ENCODE data around the gene ANK3. TPM values are rescaled to one million over a fixed set of nuclear protein-coding genes. Genes with fewer than 3 reads are reported as not detected.

Gene ANK3
- total RNA-seq, 1 donor from 2014 or later = 65.3 TPM

- Histone ChIP-seq H3K27me3 (no peaks in the 10 kb centered on the region), H3K27ac (no peak overlapping the region), H3K36me3 (no peaks in the 10 kb centered on the region), H3K9me3 (no peaks in the 10 kb centered on the region), H3K4me1 (peaks cover 7% of the 10 kb centered on the region), H3K4me3 (no peak overlapping the region)
- no peak for DNase-seq (ENCODE audit: extremely low spot score in 2 of 2)
- intact Hi-C loops (cut with DNase I) = no loop called here
- TF ChIP-seq POLR2AphosphoS5 (IDR thresholded peaks at IDR 0.05; ENCODE audit: insufficient read depth in 1 of 2, low read depth in 1 of 2) (peak in 1 of 2 donors; percentile 19), POLR2A (IDR thresholded peaks at IDR 0.05) (no peak)
- TF ChIP-seq, protein P1, sequence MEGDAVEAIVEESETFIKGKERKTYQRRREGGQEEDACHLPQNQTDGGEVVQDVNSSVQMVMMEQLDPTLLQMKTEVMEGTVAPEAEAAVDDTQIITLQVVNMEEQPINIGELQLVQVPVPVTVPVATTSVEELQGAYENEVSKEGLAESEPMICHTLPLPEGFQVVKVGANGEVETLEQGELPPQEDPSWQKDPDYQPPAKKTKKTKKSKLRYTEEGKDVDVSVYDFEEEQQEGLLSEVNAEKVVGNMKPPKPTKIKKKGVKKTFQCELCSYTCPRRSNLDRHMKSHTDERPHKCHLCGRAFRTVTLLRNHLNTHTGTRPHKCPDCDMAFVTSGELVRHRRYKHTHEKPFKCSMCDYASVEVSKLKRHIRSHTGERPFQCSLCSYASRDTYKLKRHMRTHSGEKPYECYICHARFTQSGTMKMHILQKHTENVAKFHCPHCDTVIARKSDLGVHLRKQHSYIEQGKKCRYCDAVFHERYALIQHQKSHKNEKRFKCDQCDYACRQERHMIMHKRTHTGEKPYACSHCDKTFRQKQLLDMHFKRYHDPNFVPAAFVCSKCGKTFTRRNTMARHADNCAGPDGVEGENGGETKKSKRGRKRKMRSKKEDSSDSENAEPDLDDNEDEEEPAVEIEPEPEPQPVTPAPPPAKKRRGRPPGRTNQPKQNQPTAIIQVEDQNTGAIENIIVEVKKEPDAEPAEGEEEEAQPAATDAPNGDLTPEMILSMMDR (IDR thresholded peaks at IDR 0.05) = peak in 1 of 3 experiments; percentile 10
These were observed 357.0 kb downstream of the ANK3 start for GRCh38 chr10:60032723-60033122.

GRCh38 chr10:60031664-60032063, 358.0 kb downstream of the ANK3 start:
- H3K4me1 ChIP-seq = peaks cover 7% of the 10 kb centered on the region
- DNase-seq (ENCODE audit: extremely low spot score in 2 of 2) = no peak
- H3K27ac ChIP-seq = no peak overlapping the region
- no peaks in the 10 kb centered on the region for H3K36me3 ChIP-seq
- TF ChIP-seq, protein P1 (IDR thresholded peaks at IDR 0.05) = no peak
- TF ChIP-seq POLR2AphosphoS5 (IDR thresholded peaks at IDR 0.05; ENCODE audit: insufficient read depth in 1 of 2, low read depth in 1 of 2) = no peak
- no peak for TF ChIP-seq POLR2A (IDR thresholded peaks at IDR 0.05)
- H3K9me3 ChIP-seq = no peaks in the 10 kb centered on the region
- no peak overlapping the region for H3K4me3 ChIP-seq
- no peaks in the 10 kb centered on the region for H3K27me3 ChIP-seq
- intact Hi-C loops (cut with DNase I) = no loop called here

- H3K36me3 ChIP-seq = no peaks in the 10 kb centered on the region
- H3K4me3 ChIP-seq = no peak overlapping the region
- intact Hi-C loops (cut with DNase I) = no loop called here
- peaks cover 7% of the 10 kb centered on the region for H3K4me1 ChIP-seq
- no peaks in the 10 kb centered on the region for H3K9me3 ChIP-seq
- no peak for DNase-seq (ENCODE audit: extremely low spot score in 2 of 2)
- no peak overlapping the region for H3K27ac ChIP-seq
- no peak for TF ChIP-seq POLR2AphosphoS5 (IDR thresholded peaks at IDR 0.05; ENCODE audit: insufficient read depth in 1 of 2, low read depth in 1 of 2)
- TF ChIP-seq, protein P1 (IDR thresholded peaks at IDR 0.05) = no peak
- no peak for TF ChIP-seq POLR2A (IDR thresholded peaks at IDR 0.05)
- no peaks in the 10 kb centered on the region for H3K27me3 ChIP-seq
These were observed 358.5 kb downstream of the ANK3 start for GRCh38 chr10:60031183-60031582.

DNA sequence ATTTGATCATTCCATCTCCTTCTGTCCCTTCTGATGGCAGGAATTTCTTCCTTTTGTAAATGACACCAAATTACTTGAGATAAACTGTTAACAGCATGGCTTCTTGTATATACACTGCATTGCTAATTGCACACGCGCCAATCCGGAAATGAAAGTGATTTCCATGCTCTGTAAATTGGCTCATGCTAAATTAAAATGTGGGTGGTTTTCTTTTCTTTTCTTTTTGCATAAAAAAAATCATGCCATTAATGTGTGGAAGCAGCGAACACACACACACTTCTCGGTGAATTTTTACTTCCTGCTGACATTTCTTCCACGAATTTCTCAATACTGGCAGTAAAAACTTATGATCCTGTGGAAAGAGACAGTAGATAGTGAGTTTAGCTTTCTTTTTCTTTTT, 360.2 kb downstream of the ANK3 start:
- DNase-seq (ENCODE audit: extremely low spot score in 2 of 2) = no peak
- Histone ChIP-seq H3K27ac (no peak overlapping the region), H3K4me3 (no peak overlapping the region), H3K4me1 (peaks cover 7% of the 10 kb centered on the region), H3K36me3 (no peaks in the 10 kb centered on the region), H3K9me3 (no peaks in the 10 kb centered on the region), H3K27me3 (no peaks in the 10 kb centered on the region)
- intact Hi-C loops (cut with DNase I) = no loop called here
- no peak for TF ChIP-seq POLR2A (IDR thresholded peaks at IDR 0.05)
- no peak for TF ChIP-seq POLR2AphosphoS5 (IDR thresholded peaks at IDR 0.05; ENCODE audit: insufficient read depth in 1 of 2, low read depth in 1 of 2)
- TF ChIP-seq, protein P1 (IDR thresholded peaks at IDR 0.05) = no peak

GRCh38 chr10:60028081-60028480, 361.6 kb downstream of the ANK3 start:
- Histone ChIP-seq H3K4me1 (peaks cover 7% of the 10 kb centered on the region), H3K9me3 (no peaks in the 10 kb centered on the region), H3K27ac (no peak overlapping the region), H3K4me3 (no peak overlapping the region), H3K27me3 (no peaks in the 10 kb centered on the region), H3K36me3 (no peaks in the 10 kb centered on the region)
- no peak for DNase-seq (ENCODE audit: extremely low spot score in 2 of 2)
- intact Hi-C loops (cut with DNase I) = no loop called here
- no peak for TF ChIP-seq POLR2A (IDR thresholded peaks at IDR 0.05)
- TF ChIP-seq, protein P1 (IDR thresholded peaks at IDR 0.05) = no peak
- no peak for TF ChIP-seq POLR2AphosphoS5 (IDR thresholded peaks at IDR 0.05; ENCODE audit: insufficient read depth in 1 of 2, low read depth in 1 of 2)

Data from vagina (tissue), 2 donors.